MCF 10A (cell line): ENCODE results near the gene IPO5. TPM values are rescaled to one million over a fixed set of nuclear protein-coding genes. Genes with fewer than 3 reads are reported as not detected.

Experiments
- BruUV-seq: library from RNA; stranded (reverse); fragments of 400-500 nt; replicated peaks from 2 replicates; lab custom pipeline; 2021; lab: Mats Ljungman, UMichigan
- CTCF ChIA-PET: fragments of 300-600 bp; sonication (Branson Sonifier 250); formaldehyde crosslinking; extraction: SDS; loops from one replicate; lab custom pipeline; 2021; ENCODE audit warnings: antibody characterized with exemption, inconsistent platforms; lab: Yijun Ruan, JAX
- POLR2A ChIA-PET: fragments of 300-600, 350-650 bp; sonication (Branson Sonifier 250); formaldehyde crosslinking; extraction: SDS; loops from one replicate; lab custom pipeline; 2020; ENCODE audit warnings: antibody characterized with exemption, inconsistent platforms; lab: Yijun Ruan, JAX
- DNase-seq: peaks from one replicate; pipeline ENCODE4 v3.0.0-alpha.2; 2018; ENCODE audit not compliant: unreplicated experiment
- H3K27ac Mint-ChIP-seq: one replicate; pipeline ENCODE4 v1.8.0; 2022; ENCODE audit warnings: mild to moderate bottlenecking, low read depth, mixed read lengths; ENCODE audit not compliant: unreplicated experiment
- H3K27me3 Mint-ChIP-seq: one replicate; pipeline ENCODE4 v1.8.0; 2022; ENCODE audit warnings: mixed read lengths; ENCODE audit not compliant: insufficient read depth, unreplicated experiment
- H3K36me3 Mint-ChIP-seq: one replicate; pipeline ENCODE4 v1.8.0; 2022; ENCODE audit warnings: mild to moderate bottlenecking, moderate library complexity, mixed read lengths; ENCODE audit not compliant: insufficient read depth, unreplicated experiment
- H3K4me1 Mint-ChIP-seq: one replicate; pipeline ENCODE4 v1.8.0; 2022; ENCODE audit warnings: mixed read lengths; ENCODE audit not compliant: insufficient read depth, unreplicated experiment
- H3K4me3 Mint-ChIP-seq: one replicate; pipeline ENCODE4 v1.8.0; 2022; ENCODE audit warnings: mild to moderate bottlenecking, moderate library complexity, mixed read lengths; ENCODE audit not compliant: unreplicated experiment
- H3K9me3 Mint-ChIP-seq: one replicate; pipeline ENCODE4 v1.8.0; 2022; ENCODE audit warnings: mixed read lengths; ENCODE audit not compliant: unreplicated experiment
- intact Hi-C: fragments of 100-400 bp; cut with micrococcal nuclease; formaldehyde crosslinking; loops from 2 replicates; pipeline ENCODE4 v1.14.1; 2022
- total RNA-seq: library from RNA; stranded (reverse); gene quantifications from 2 replicates; pipeline ENCODE4 v1.2.3, GENCODE V29; 2022
- TF ChIP-seq, protein P1 (sequence below): fragments of 200-600 bp; IDR thresholded peaks from one replicate; pipeline ENCODE4 v1.8.0; 2022; ENCODE audit warnings: antibody characterized with exemption, mild to moderate bottlenecking; ENCODE audit not compliant: unreplicated experiment

The IPO5 gene
- total RNA-seq, 1 experiment from 2014 or later = 200 TPM

GRCh38 chr13:98048265-98048664, 94.8 kb downstream of the IPO5 start:
- TF ChIP-seq, protein P1, sequence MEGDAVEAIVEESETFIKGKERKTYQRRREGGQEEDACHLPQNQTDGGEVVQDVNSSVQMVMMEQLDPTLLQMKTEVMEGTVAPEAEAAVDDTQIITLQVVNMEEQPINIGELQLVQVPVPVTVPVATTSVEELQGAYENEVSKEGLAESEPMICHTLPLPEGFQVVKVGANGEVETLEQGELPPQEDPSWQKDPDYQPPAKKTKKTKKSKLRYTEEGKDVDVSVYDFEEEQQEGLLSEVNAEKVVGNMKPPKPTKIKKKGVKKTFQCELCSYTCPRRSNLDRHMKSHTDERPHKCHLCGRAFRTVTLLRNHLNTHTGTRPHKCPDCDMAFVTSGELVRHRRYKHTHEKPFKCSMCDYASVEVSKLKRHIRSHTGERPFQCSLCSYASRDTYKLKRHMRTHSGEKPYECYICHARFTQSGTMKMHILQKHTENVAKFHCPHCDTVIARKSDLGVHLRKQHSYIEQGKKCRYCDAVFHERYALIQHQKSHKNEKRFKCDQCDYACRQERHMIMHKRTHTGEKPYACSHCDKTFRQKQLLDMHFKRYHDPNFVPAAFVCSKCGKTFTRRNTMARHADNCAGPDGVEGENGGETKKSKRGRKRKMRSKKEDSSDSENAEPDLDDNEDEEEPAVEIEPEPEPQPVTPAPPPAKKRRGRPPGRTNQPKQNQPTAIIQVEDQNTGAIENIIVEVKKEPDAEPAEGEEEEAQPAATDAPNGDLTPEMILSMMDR = no peak
- Mint-ChIP-seq H3K27me3 (no peaks in the 10 kb centered on the region), H3K27ac (no peak overlapping the region), H3K4me1 (no peaks in the 10 kb centered on the region), H3K4me3 (no peak overlapping the region), H3K9me3 (peaks cover 7% of the 10 kb centered on the region), H3K36me3 (peaks cover 5% of the 10 kb centered on the region)
- DNase-seq = no peak
- ChIA-PET POLR2A (no interaction called here), CTCF (no interaction called here)
- intact Hi-C loops = no loop called here
- no TSS peak for BruUV-seq

DNA sequence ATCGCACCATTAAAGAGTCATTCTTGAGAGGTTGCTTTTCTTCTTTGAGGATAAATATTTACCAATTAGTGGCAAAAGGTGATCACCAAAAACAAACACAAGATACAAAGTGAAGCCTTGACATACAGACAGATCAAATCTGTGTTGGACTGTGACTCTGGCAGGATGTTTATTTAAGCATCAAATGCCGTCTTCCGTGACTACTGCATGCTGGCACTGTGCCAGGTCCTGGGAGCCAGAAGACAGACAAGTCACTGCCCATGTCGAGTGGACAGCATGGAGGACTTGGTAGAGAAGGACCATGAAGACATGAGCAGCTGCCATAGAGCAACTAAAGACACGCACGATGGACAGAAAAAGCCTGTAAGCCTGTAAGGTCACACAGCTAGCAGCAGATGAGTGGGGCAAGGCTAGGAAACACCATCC, 96.6 kb downstream of the IPO5 start:
- intact Hi-C loops = no loop called here
- Mint-ChIP-seq H3K27me3 (no peaks in the 10 kb centered on the region), H3K4me1 (no peaks in the 10 kb centered on the region), H3K36me3 (peaks cover 5% of the 10 kb centered on the region), H3K9me3 (peaks cover 7% of the 10 kb centered on the region), H3K27ac (no peak overlapping the region), H3K4me3 (no peak overlapping the region)
- CTCF ChIA-PET = interaction anchor here (0.7 kb wide), 1 partner anchor 778 kb away, joined by 3 read pairs; no protein-coding TSS in a partner anchor
- TF ChIP-seq, protein P1 = no peak
- peak; percentile 53 for DNase-seq
- BruUV-seq = no TSS peak
- POLR2A ChIA-PET = no interaction called here

GRCh38 chr13:98052412-98052811, 98.9 kb downstream of the IPO5 start:
- BruUV-seq = no TSS peak
- Mint-ChIP-seq H3K36me3 (peaks cover 5% of the 10 kb centered on the region), H3K4me3 (no peak overlapping the region), H3K27me3 (peaks cover 7% of the 10 kb centered on the region), H3K9me3 (peaks cover 7% of the 10 kb centered on the region), H3K27ac (no peak overlapping the region), H3K4me1 (no peaks in the 10 kb centered on the region)
- POLR2A ChIA-PET = no interaction called here
- CTCF ChIA-PET = no interaction called here
- TF ChIP-seq, protein P1 = no peak
- no peak for DNase-seq
- intact Hi-C loops = no loop called here

DNA sequence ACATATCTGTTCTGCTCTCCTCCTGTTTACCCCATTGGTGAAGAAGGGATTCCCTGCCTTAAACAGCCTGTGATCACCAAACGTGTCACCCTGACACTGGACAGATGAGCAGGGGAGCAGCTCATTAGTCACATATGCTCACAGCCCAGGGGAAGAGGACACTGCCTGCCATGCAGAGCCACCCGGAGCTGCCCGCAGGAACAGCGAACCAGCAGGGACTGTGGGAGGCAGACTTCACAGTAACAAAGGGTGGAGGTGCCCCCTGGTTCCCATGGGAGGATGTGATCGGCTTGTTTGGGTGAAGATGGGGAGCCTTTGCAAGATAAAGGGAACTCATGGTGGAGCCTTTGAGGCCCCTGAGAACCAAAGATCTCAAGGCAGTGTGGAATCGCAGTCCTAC, 100.8 kb downstream of the IPO5 start:
- H3K4me1 Mint-ChIP-seq = no peaks in the 10 kb centered on the region
- no TSS peak for BruUV-seq
- no peak overlapping the region for H3K27ac Mint-ChIP-seq

More for the DNA sequence above, 100.8 kb downstream of the IPO5 start:
- TF ChIP-seq, protein P1 = no peak
- Mint-ChIP-seq H3K36me3 (peaks cover 5% of the 10 kb centered on the region), H3K4me3 (no peak overlapping the region), H3K27me3 (peaks cover 7% of the 10 kb centered on the region), H3K9me3 (peaks cover 7% of the 10 kb centered on the region)
- DNase-seq = no peak
- CTCF ChIA-PET = no interaction called here
- POLR2A ChIA-PET = no interaction called here
- intact Hi-C loops = no loop called here
